ENCODE measurements around the gene SPHKAP.

The SPHKAP gene

GRCh38 chr2:228181098-228182019, at the start of gene SPHKAP:
Gene SPHKAP (minus strand): TSS chr2:228181687. CDS start chr2:228181598, 89 bp downstream.
- no peak for DNase-seq

GRCh38 chr2:228227466-228227865, 46.0 kb upstream of the SPHKAP start:
- DNase-seq, result no peak

GRCh38 chr2:228224410-228224809, 42.9 kb upstream of the SPHKAP start:
- DNase-seq, result no peak

- peak; percentile 40 for DNase-seq
These were observed 37.1 kb upstream of the SPHKAP start for GRCh38 chr2:228218593-228218992.

GRCh38 chr2:228197504-228197903, 16.0 kb upstream of the SPHKAP start:
- no peak for DNase-seq

- no peak for DNase-seq
These were observed 1.0 kb downstream of the SPHKAP start for GRCh38 chr2:228180181-228181097.

GRCh38 chr2:228167290-228167689, 14.2 kb downstream of the SPHKAP start:
- DNase-seq, result no peak

GRCh38 chr2:228164718-228165117, 16.8 kb downstream of the SPHKAP start:
- DNase-seq, result no peak

GRCh38 chr2:228157841-228158240, 23.6 kb downstream of the SPHKAP start:
- no peak for DNase-seq

- no peak for DNase-seq
These were observed 36.5 kb downstream of the SPHKAP start for GRCh38 chr2:228144961-228145360.

GRCh38 chr2:228140934-228141528, 40.5 kb downstream of the SPHKAP start:
- no peak for DNase-seq

GRCh38 chr2:228136027-228136426, 45.5 kb downstream of the SPHKAP start:
- no peak for DNase-seq

- DNase-seq, result no peak
These were observed 46.2 kb downstream of the SPHKAP start for GRCh38 chr2:228135300-228135699.

GRCh38 chr2:228131833-228132232, 49.7 kb downstream of the SPHKAP start:
- DNase-seq, result no peak

- no peak for DNase-seq
These were observed 55.1 kb downstream of the SPHKAP start for GRCh38 chr2:228126401-228126800.

- DNase-seq, result no peak
These were observed 62.5 kb downstream of the SPHKAP start for GRCh38 chr2:228118940-228119339.

GRCh38 chr2:228107846-228108245, 73.6 kb downstream of the SPHKAP start:
- no peak for DNase-seq

- no peak for DNase-seq
These were observed 75.8 kb downstream of the SPHKAP start for GRCh38 chr2:228105526-228106250.

- no peak for DNase-seq
These were observed 77.3 kb downstream of the SPHKAP start for GRCh38 chr2:228104215-228104614.

- no peak for DNase-seq
These were observed 78.1 kb downstream of the SPHKAP start for GRCh38 chr2:228103379-228103778.

- no peak for DNase-seq
These were observed 78.5 kb downstream of the SPHKAP start for GRCh38 chr2:228102949-228103348.

GRCh38 chr2:228094377-228094921, 87.0 kb downstream of the SPHKAP start:
- no peak for DNase-seq

All from NCI-H1694 treated with DMSO at 0.1 percent for 48 hours (cell line).